Mesendoderm (in vitro differentiated cells): ENCODE measurements around the gene SLC25A23.

Experiments used
- DNase-seq: peaks from one replicate; pipeline ENCODE4 v3.0.0; 2013
- H2AK5ac ChIP-seq: 2 replicates; pipeline ENCODE4 v1.6.1; 2013; ENCODE audit warnings: low read length, inconsistent platforms
- H2BK120ac ChIP-seq: 2 replicates; pipeline ENCODE4 v1.6.1; 2013; ENCODE audit warnings: low read depth, mild to moderate bottlenecking, low read length, moderate library complexity, mixed read lengths
- H2BK15ac ChIP-seq: replicated peaks from 2 replicates; pipeline ENCODE4 v1.6.1; 2013; ENCODE audit warnings: low read depth, mild to moderate bottlenecking, moderate library complexity
- H2BK5ac ChIP-seq: 2 replicates; pipeline ENCODE4 v1.6.1; 2013; ENCODE audit warnings: low read length, inconsistent platforms
- H3K18ac ChIP-seq: 2 replicates; pipeline ENCODE4 v1.6.1; 2013; ENCODE audit warnings: mild to moderate bottlenecking, low read length, mixed read lengths
- H3K23ac ChIP-seq: one replicate; pipeline ENCODE4 v1.6.1; 2013; ENCODE audit warnings: low read length
- H3K27ac ChIP-seq: 2 replicates; pipeline ENCODE4 v1.5.1; 2013; ENCODE audit warnings: low read depth, mild to moderate bottlenecking, inconsistent platforms, low read length, moderate library complexity
- H3K27me3 ChIP-seq: 2 replicates; pipeline ENCODE4 v1.6.1; 2013; ENCODE audit warnings: low read length, control low read depth, mild to moderate bottlenecking, inconsistent platforms; ENCODE audit not compliant: insufficient read depth, poor library complexity
- H3K36me3 ChIP-seq: 2 replicates; pipeline ENCODE4 v1.6.1; 2013; ENCODE audit warnings: low read length, inconsistent platforms; ENCODE audit not compliant: control insufficient read depth, insufficient read depth
- H3K4ac ChIP-seq: one replicate; pipeline ENCODE4 v1.6.1; 2013; ENCODE audit warnings: low read depth, mild to moderate bottlenecking, low read length, moderate library complexity
- H3K4me1 ChIP-seq: 2 replicates; pipeline ENCODE4 v1.6.1; 2013; ENCODE audit warnings: low read depth, low read length, inconsistent platforms; ENCODE audit not compliant: control insufficient read depth
- H3K4me2 ChIP-seq: 2 replicates; pipeline ENCODE4 v1.6.1; 2013; ENCODE audit warnings: low read length
- H3K4me3 ChIP-seq: 2 replicates; pipeline ENCODE4 v1.5.1; 2013; ENCODE audit warnings: mild to moderate bottlenecking, low read length
- H3K56ac ChIP-seq: one replicate; pipeline ENCODE4 v1.6.1; 2013; ENCODE audit warnings: low read length
- H3K79me1 ChIP-seq: 2 replicates; pipeline ENCODE4 v1.6.1; 2013; ENCODE audit warnings: low read length, inconsistent platforms
- H3K79me2 ChIP-seq: 2 replicates; pipeline ENCODE4 v1.6.1; 2013; ENCODE audit warnings: mild to moderate bottlenecking, low read length; ENCODE audit not compliant: control insufficient read depth, insufficient read depth
- H3K9ac ChIP-seq: 2 replicates; pipeline ENCODE4 v1.6.1; 2013; ENCODE audit warnings: low read length, inconsistent platforms
- H4K5ac ChIP-seq: one replicate; pipeline ENCODE4 v1.6.1; 2013; ENCODE audit warnings: low read length
- H4K8ac ChIP-seq: one replicate; pipeline ENCODE4 v1.6.1; 2013; ENCODE audit warnings: low read depth, mild to moderate bottlenecking, control low read depth, low read length, moderate library complexity
- WGBS: extraction: QIAGEN DNeasy Blood & Tissue Kit; methylation state at CpG from one replicate; pipeline ENCODE4 v1.1.7; 2013; ENCODE audit warnings: low lambda C conversion rate, missing lambda C conversion rate; ENCODE audit not compliant: insufficient coverage; ENCODE audit errors: extremely low coverage; 5-methylcytosine and 5-hydroxymethylcytosine counted together

Gene SLC25A23

GRCh38 chr19:6448045-6448444 is 11.5 kb downstream of the SLC25A23 start:
- H3K27me3 ChIP-seq, result no peaks in the 10 kb centered on the region
- H3K4me3 ChIP-seq, result no peak overlapping the region
- no peak overlapping the region for H2BK5ac ChIP-seq
- H3K4me2 ChIP-seq, result no peak overlapping the region
- H4K8ac ChIP-seq, result no peak overlapping the region
- no peak overlapping the region for H2BK15ac ChIP-seq
- no peak overlapping the region for H3K56ac ChIP-seq
- no peak for DNase-seq
- H3K79me2 ChIP-seq, result no peaks in the 10 kb centered on the region
- no CpG with 5 or more reads among the region's 3 CpGs for WGBS
- no peak overlapping the region for H3K9ac ChIP-seq
- H3K4me1 ChIP-seq, result no peaks in the 10 kb centered on the region
- no peak overlapping the region for H3K18ac ChIP-seq
- H3K79me1 ChIP-seq, result no peaks in the 10 kb centered on the region
- H2AK5ac ChIP-seq, result no peak overlapping the region
- H4K5ac ChIP-seq, result no peak overlapping the region
- no peak overlapping the region for H2BK120ac ChIP-seq
- no peak overlapping the region for H3K27ac ChIP-seq
- H3K4ac ChIP-seq, result no peak overlapping the region
- no peaks in the 10 kb centered on the region for H3K36me3 ChIP-seq
- no peak overlapping the region for H3K23ac ChIP-seq

DNA sequence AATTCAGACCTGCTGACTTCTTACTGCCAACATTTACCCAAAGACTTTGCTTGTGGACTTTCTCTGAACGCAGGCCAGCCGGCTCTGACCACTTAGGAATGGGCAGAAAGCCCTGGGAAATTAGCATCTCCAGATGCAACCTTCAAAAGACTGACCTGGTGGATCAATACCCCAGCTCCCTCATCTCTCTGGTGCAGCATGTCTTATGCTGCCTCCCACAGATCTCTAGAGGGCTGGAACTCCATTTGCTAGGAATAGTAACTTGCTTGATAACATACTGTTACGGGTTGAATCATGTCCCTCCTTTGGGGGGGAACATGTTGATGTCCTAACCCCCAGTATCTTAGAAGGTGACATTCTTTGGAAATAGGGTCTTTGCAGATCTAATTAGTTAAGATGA is 13.1 kb downstream of the SLC25A23 start:
- H2AK5ac ChIP-seq, result no peak overlapping the region
- no CpG with 5 or more reads among the region's 3 CpGs for WGBS
- no peak overlapping the region for H4K8ac ChIP-seq
- no peak overlapping the region for H4K5ac ChIP-seq
- H3K36me3 ChIP-seq, result no peaks in the 10 kb centered on the region
- no peak overlapping the region for H2BK120ac ChIP-seq
- H3K4me3 ChIP-seq, result no peak overlapping the region
- H2BK5ac ChIP-seq, result no peak overlapping the region
- H3K4me1 ChIP-seq, result no peaks in the 10 kb centered on the region
- H3K56ac ChIP-seq, result no peak overlapping the region
- H3K4me2 ChIP-seq, result no peak overlapping the region
- H3K27ac ChIP-seq, result no peak overlapping the region
- H3K9ac ChIP-seq, result no peak overlapping the region
- no peak overlapping the region for H2BK15ac ChIP-seq
- no peak overlapping the region for H3K23ac ChIP-seq
- no peaks in the 10 kb centered on the region for H3K79me2 ChIP-seq
- no peaks in the 10 kb centered on the region for H3K79me1 ChIP-seq
- H3K27me3 ChIP-seq, result no peaks in the 10 kb centered on the region
- DNase-seq, result no peak
- H3K4ac ChIP-seq, result no peak overlapping the region
- H3K18ac ChIP-seq, result no peak overlapping the region

GRCh38 chr19:6443986-6444385 is 15.6 kb downstream of the SLC25A23 start:
- H3K9ac ChIP-seq, result no peak overlapping the region
- no peak overlapping the region for H2BK15ac ChIP-seq
- H3K23ac ChIP-seq, result no peak overlapping the region
- H4K8ac ChIP-seq, result no peak overlapping the region
- H3K27ac ChIP-seq, result no peak overlapping the region
- WGBS, result no CpG with 5 or more reads among the region's 13 CpGs
- H3K27me3 ChIP-seq, result no peaks in the 10 kb centered on the region
- H2AK5ac ChIP-seq, result no peak overlapping the region
- no peaks in the 10 kb centered on the region for H3K36me3 ChIP-seq
- no peak overlapping the region for H3K4me2 ChIP-seq
- no peaks in the 10 kb centered on the region for H3K79me2 ChIP-seq
- no peak overlapping the region for H3K4me3 ChIP-seq
- H2BK5ac ChIP-seq, result no peak overlapping the region
- no peak overlapping the region for H3K56ac ChIP-seq
- no peak overlapping the region for H4K5ac ChIP-seq
- no peak for DNase-seq
- H3K79me1 ChIP-seq, result no peaks in the 10 kb centered on the region
- no peaks in the 10 kb centered on the region for H3K4me1 ChIP-seq
- H2BK120ac ChIP-seq, result no peak overlapping the region
- H3K4ac ChIP-seq, result no peak overlapping the region
- H3K18ac ChIP-seq, result no peak overlapping the region

- Histone ChIP-seq H3K18ac (no peak overlapping the region), H2BK120ac (no peak overlapping the region), H3K79me1 (no peaks in the 10 kb centered on the region), H3K4me2 (no peak overlapping the region), H4K5ac (no peak overlapping the region), H3K4me3 (no peak overlapping the region), H3K36me3 (no peaks in the 10 kb centered on the region), H3K79me2 (no peaks in the 10 kb centered on the region), H3K4me1 (no peaks in the 10 kb centered on the region), H2BK5ac (no peak overlapping the region), H3K27me3 (no peaks in the 10 kb centered on the region), H2BK15ac (no peak overlapping the region), H3K9ac (no peak overlapping the region), H2AK5ac (no peak overlapping the region), H3K27ac (no peak overlapping the region), H3K23ac (no peak overlapping the region), H3K4ac (no peak overlapping the region), H4K8ac (no peak overlapping the region), H3K56ac (no peak overlapping the region)
- no peak for DNase-seq
- WGBS, result no CpG with 5 or more reads among the region's 13 CpGs
Measured at GRCh38 chr19:6442087-6442688, 17.4 kb downstream of the SLC25A23 start.

DNA sequence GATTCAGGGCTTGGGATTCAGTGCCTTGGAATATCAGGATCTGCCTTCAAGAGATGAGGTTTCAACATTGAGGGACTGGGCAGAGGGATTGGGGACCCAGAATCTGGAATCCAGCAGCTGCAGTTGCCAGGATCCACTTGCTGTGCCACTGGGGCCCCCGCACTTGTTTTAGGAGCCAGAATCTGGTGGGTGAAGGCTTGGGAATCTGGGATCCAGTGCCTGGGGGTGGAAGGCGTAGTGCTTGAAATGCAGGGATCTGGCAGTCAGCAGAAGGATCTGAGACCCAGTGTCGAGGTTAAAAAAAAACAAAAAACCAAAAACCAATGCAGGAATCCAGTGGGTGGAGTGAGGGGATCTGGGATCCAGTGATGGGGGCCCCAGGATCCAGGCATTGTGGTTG is 18.7 kb downstream of the SLC25A23 start:
- Histone ChIP-seq H4K8ac (no peak overlapping the region), H3K4me3 (no peak overlapping the region), H2BK5ac (no peak overlapping the region), H3K4ac (no peak overlapping the region), H3K79me1 (no peaks in the 10 kb centered on the region), H3K27me3 (no peaks in the 10 kb centered on the region), H3K36me3 (no peaks in the 10 kb centered on the region), H3K79me2 (no peaks in the 10 kb centered on the region), H3K23ac (no peak overlapping the region), H3K27ac (no peak overlapping the region), H2BK120ac (no peak overlapping the region), H3K4me2 (no peak overlapping the region), H3K18ac (no peak overlapping the region), H2AK5ac (no peak overlapping the region), H3K56ac (no peak overlapping the region), H3K4me1 (no peaks in the 10 kb centered on the region), H2BK15ac (no peak overlapping the region), H3K9ac (no peak overlapping the region), H4K5ac (no peak overlapping the region)
- no peak for DNase-seq
- no CpG with 5 or more reads among the region's 3 CpGs for WGBS

DNA sequence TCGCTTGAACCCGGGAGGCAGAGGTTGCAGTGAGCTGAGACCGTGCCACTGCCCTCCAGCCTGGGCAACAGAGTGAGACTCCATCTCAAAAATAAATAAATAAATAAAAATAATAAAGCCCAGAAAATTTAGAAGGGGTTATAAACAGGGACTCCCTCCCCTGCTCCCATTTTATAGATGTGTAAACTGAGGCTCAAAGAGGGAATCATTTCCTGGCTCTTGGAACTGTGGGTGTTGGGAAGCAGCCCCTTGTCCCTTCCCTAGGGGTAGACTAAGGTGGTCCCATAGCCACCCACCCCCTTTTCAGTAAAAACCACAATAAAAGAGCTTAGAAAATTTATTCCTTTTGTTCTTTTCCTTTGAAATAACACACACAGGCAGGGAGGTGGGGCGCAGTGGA is 19.8 kb downstream of the SLC25A23 start:
- Histone ChIP-seq H3K4me2 (no peak overlapping the region), H3K27ac (no peak overlapping the region), H3K4ac (no peak overlapping the region), H3K18ac (no peak overlapping the region), H2BK5ac (no peak overlapping the region), H3K79me2 (no peaks in the 10 kb centered on the region), H3K23ac (no peak overlapping the region), H3K79me1 (no peaks in the 10 kb centered on the region), H4K5ac (no peak overlapping the region), H3K4me3 (no peak overlapping the region), H3K27me3 (no peaks in the 10 kb centered on the region), H2BK15ac (no peak overlapping the region), H4K8ac (no peak overlapping the region), H2BK120ac (no peak overlapping the region), H3K4me1 (no peaks in the 10 kb centered on the region), H3K9ac (no peak overlapping the region), H3K36me3 (no peaks in the 10 kb centered on the region), H2AK5ac (no peak overlapping the region), H3K56ac (no peak overlapping the region)
- no peak for DNase-seq
- no CpG with 5 or more reads among the region's 4 CpGs for WGBS
